ENCODE data around the gene CYGB.

The CYGB gene

DNA sequence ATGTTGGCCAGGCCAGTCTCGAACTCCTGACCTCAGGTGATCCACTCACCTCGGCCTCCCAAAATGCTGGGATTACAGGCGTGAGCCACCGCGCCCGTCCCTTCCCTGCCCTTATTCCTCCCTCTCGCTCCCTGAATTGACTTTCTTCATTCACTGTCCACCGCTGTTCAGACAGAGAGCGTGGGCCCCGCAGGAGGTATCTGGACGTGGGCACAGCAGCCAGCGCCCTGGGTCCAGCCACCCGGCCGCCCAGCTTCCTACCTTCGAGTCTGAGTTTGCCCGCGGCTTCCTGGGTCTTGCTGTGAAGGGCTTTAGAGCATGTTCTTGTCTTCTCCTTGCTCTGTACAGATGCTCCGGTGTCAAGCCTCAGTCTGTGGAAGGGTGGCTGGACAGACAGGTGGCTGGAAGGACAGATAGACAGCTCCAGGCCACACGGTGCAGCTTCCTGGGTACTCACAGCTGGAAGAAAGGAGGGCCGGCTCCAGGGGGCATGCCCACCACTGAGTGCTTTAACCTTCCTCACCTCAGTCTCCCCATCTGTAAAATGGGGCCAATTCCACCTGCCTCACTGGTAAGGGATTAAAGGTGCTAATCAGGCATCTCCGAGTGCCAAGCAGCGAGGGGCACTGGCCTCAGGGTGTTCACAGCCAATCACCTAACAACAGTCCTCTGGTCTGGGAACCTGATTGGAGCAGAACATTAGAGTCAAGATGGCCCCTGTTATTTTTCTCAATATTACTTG, 49.9 kb downstream of the CYGB start:
- in situ Hi-C loops (cut with MboI; ENCODE audit: low sequenced_read_pairs), result no loop called here

DNA sequence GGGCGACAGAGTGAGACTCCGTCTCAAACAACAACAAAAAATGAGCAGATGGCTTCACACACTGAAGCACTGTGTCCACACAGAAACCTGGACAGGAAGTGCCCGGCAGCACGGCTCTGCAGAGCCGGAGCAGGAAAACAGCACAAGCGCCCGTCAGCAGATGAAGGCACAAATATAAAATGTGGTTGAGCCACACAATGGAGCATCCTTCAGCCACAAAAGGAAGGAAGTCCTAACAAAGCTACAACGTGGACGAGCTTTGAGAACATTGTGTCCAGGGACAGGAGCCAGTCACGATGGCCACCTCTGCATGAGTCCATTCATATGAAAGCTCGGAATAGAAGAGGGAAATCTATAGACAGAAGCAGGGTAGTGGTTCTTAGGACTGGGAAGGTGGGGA, 51.9 kb downstream of the CYGB start:
- in situ Hi-C loops (cut with MboI; ENCODE audit: low sequenced_read_pairs), result no loop called here

DNA sequence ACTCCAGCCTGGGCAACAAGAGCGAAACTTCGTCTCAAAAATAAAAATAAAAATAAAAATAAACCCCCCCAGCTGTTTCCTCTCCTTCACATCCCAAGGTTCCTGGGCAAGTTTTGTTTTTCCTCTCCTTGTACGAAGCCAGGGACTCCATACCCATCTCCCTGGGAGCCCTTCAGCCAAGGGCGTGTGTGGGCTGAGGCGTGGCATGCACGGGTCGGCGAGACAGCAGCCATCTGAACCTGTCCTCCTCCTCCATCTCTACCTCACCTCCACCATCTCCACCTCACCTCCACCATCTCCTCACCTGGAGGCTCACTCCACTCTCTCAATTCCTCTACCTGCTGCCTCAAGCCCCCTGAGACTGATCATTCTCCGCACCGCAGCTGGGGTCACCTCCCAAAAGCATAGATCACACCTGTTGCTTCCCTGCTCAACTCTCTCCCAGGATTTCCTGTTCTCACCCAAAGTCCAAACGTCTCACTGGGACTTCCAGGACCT, 53.2 kb downstream of the CYGB start:
- in situ Hi-C loops (cut with MboI; ENCODE audit: low sequenced_read_pairs), result no loop called here

DNA sequence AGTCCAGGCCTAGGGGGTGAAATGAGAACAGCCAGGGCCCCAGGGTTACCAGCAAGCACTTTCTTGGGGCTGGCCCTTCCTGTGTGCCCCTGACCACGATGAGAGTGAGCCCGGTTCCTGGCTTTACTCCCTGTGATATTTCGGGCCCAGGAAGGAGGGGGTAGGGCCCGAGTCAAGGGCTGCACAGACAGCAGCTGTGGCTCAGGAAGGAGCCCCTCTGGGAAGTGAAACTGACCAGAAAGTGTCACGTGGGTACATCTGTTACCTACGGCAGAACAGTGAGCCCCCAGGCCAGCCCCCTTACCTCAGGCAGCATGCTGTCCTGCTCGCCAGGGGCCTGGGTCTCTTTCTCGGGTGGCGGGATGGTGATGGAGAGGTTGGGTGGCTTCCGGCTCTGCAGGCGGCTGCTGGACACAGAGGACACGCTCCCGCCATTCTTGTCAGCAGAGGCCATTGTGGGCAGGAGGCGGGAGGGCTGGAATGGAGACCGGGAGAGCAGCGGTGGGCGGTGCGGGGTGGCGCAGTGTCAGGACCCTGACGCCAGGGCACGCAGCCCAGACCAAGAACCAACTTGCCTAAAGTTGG, 56.3 kb downstream of the CYGB start:
- in situ Hi-C loops (cut with MboI; ENCODE audit: low sequenced_read_pairs), result no loop called here

DNA sequence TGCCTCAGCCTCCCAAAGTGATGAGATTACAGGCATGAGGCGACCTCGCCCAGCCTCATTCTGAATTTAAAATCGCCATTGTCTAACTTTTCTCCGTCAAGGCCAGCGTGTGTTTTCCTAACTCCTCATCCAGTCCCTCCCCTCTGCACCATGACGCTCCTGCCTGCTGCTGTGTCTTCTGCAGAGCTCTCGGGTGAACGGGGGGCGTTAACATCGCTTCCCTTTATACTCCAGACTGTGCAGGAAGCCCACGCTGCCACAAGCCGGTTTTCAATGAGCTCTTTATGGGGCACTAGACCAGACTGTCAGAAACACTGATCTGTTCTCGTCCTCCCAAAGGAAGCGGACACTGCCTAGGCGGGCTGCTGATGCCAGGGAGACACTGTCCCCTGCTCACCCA, 56.9 kb downstream of the CYGB start:
- in situ Hi-C loops (cut with MboI; ENCODE audit: low sequenced_read_pairs), result no loop called here

DNA sequence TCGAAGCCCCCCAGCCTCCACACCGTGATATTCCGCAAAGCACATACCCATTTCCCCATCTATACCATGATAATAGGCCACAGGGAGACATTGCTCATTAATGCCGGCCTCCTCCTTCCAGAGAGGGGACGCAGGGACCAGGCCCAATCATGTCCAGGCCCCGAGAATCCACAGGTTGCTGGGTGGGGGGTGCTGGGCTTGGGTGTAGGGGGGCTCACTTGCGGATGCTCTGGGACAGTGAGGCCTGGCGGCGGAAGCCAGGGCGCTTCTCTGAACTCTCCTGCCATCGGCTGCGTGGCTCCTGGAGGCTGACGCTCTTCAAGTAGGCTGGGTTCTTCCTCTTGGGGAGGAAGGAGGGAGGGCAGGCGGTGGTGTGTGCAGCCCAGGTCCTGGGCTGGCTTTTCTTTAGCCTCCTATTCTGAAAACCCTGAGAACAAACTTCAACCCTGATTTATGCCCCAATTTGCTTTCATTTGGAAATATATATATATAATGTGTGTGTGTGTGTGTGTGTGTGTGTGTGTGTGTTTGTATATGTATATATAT, 57.9 kb downstream of the CYGB start:
- in situ Hi-C loops (cut with MboI; ENCODE audit: low sequenced_read_pairs), result no loop called here

DNA sequence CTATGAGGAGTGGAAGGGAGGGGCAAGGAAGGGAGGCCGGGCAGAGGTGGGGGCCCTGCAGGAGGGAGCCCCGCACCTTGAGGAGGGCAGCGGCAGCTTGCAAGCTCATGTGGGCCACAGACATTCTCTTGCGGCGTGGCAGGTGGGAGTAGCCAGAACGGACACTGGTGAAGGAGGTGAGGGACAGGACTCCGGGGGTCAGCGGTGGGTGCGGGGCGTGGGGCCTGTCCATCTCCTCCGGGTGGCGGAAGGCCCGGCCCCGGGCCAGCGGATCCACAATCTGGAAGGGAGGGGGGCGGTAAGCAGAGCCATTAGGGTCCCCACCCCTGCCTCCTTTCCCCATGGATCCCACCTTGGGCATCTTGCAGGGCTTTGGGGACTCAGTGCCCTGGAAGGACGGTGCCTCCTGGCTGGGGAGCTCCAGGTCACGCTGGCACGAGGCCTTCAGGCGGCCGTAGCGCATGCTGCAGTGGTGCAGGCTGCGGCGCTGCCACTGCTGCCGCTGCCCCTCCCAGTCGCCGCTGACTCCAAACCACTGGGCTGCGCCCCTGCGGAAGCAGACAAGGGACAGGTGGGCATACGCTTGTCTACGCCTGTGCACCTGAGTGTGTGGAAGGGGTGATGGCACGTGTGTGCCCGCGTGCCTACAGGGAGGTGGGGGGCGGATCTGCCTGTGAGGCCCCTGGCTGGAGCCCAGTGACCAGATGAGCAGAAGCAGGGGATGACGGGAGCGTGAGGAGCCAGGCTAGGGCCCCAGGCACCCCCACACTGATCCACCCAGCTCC, 58.6 kb downstream of the CYGB start:
- in situ Hi-C loops (cut with MboI; ENCODE audit: low sequenced_read_pairs), result no loop called here

DNA sequence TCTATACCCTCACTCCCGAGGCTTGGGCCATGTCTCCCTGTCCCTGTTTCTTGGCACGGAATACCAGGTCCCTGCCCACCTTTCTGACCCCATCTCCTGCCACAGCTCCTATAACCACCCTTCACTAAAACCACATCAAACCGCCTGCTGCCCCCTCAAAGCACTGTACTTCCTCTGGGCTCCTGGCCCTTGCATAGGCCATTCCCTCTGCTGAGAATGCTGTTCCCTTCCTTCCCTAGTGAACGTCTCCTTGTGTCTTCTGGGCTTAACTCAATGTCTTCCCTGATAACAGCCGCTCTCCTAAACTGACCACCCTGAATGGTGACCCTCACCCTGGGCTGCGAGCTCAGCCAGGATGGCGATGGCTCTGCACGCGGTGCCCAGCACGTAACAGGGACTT, 59.4 kb downstream of the CYGB start:
- in situ Hi-C loops (cut with MboI; ENCODE audit: low sequenced_read_pairs), result no loop called here

DNA sequence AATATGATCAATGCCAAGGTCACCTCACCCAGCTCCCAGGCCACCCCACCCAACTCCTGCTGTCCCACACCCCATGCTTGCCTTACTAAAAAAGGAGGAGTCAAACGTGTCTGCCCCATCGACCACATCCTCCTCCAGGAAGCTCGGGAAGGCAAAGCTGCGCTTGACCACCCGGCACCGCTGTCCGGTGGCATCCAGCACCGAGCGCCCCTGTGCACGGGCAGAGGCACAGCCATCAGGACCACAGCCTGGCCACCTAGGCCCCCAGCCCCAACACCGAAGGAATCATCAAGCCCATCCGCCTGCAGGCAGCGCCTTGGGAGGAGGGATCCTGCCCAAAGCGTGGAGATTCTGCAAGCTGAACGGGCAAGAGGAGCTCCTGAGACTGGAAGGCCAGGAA, 59.9 kb downstream of the CYGB start:
- in situ Hi-C loops (cut with MboI; ENCODE audit: low sequenced_read_pairs), result no loop called here

All from HL-60/S4 (cell line).